Stimulated activated naive CD8-positive, alpha-beta T cell treated with anti-CD3 and anti-CD28 coated beads, Interleukin-15, amount 100 ng/mL, for 72 hours (primary cell): ENCODE data around the gene PLCB1.
"Not testable (repeated sequence)": the region's sequence is repeated elsewhere in the genome, so short reads cannot be mapped to it uniquely, and the experiment has no call there.

Source experiments
- ATAC-seq: fragments of 150-1000 bp; cut with Tn5 transposase; 2 replicates; pipeline ENCODE4 v1.10.0; 2021; ENCODE audit warnings: mild to moderate bottlenecking, moderate library complexity
- DNase-seq, 2 donors: peaks; one replicate each; pipeline ENCODE4 v3.0.0; 2021 to 2022
- H3K27ac Mint-ChIP-seq, 2 donors: one replicate each; pipeline ENCODE4 v1.8.0; 2022; ENCODE audit warnings: mild to moderate bottlenecking in 2 of 2, mixed read lengths in 2 of 2, moderate library complexity in 2 of 2
- H3K27me3 Mint-ChIP-seq: one replicate; pipeline ENCODE4 v1.8.0; 2022; ENCODE audit warnings: mixed read lengths
- H3K4me1 Mint-ChIP-seq: one replicate; pipeline ENCODE4 v1.8.0; 2022; ENCODE audit warnings: mild to moderate bottlenecking, mixed read lengths
- H3K4me3 Mint-ChIP-seq, 2 donors: one replicate each; pipeline ENCODE4 v1.8.0; 2022; ENCODE audit warnings: mild to moderate bottlenecking in 2 of 2, mixed read lengths in 2 of 2, moderate library complexity in 1 of 2
- H3K9me3 Mint-ChIP-seq, 2 donors: one replicate each; pipeline ENCODE4 v1.8.0; 2022; ENCODE audit warnings: mixed read lengths in 2 of 2

The PLCB1 gene

DNA sequence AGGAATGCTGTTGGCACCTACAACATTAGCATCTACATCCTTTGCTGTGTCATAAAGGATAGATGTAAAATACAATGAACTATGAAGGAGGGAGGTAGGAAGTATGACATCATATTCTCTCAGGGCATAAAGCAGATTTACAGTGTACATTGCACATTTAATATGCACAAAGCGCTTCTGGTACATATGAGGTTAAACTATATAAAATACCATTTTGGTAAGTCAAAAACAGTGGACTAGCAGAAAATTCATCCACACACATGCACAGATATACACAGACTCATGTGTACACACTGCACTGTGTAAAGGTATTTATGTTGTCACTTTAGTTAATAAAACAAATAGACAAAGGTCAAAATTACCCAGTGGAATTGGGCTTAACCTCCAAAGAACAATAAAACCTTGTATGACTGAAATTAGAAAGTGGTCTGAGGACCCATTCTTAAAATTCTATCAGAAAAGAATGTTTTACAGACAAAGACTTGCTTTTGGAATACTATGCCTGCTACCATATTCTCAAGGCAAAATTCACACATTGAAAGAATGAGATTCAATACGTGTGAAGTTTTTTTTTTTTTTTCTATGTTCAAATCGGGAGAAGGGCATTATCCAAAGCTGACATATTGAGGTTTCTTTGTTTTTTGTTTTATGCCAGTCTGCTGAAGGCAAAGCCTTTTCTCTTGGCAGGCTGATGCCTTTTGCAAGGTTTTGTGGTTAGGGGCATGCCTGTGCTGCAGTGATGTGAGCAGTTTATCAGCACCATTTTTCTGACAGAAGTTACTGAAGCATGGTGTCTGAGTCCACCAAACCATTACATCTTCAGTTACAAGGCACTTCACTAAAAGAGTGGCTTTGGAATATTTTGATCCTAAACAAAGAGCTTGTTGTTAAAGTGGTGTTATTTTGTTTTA lies 199.0 kb downstream of the PLCB1 start:
- Mint-ChIP-seq H3K27ac (no peak overlapping the region), H3K4me1 (no peaks in the 10 kb centered on the region), H3K27me3 (no peaks in the 10 kb centered on the region), H3K9me3 (no peaks in the 10 kb centered on the region), H3K4me3 (no peak overlapping the region)
- ATAC-seq (no peak), DNase-seq (no peak)

DNA sequence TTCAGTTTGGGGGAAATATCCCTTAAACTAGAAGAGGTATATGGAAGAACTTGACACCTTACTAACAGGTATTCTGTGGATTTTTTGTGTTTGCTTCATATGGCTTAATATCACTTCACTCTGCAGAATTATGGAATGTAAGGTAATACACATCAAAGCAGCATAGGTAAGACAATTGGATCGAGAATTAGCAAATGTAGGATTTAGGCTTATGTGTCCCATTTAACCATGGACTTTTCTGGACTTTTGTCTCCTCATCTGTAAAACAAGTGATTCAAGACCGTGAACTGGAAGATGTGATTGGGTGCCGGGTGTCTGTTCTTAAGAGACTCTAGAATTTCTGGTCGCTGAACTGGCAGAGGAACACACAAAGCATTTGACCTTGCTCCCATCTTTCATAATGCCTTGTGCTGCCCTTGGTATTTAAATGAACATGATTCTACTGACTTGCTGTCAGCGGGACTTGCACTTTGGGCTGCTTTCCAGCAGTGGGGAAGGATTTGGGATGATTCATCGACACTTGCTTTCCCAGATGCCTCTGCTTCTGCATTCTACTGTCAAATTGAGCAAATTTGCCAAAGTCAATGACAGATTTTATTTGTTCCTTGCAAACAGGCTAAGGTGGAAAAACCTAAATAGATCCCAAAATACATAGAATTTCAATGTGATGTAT lies 199.8 kb downstream of the PLCB1 start:
- no peak overlapping the region for H3K4me3 Mint-ChIP-seq
- DNase-seq (no peak), ATAC-seq (no peak)
- no peak overlapping the region for H3K27ac Mint-ChIP-seq
- H3K27me3 Mint-ChIP-seq, result no peaks in the 10 kb centered on the region
- H3K9me3 Mint-ChIP-seq, result no peaks in the 10 kb centered on the region
- no peaks in the 10 kb centered on the region for H3K4me1 Mint-ChIP-seq

DNA sequence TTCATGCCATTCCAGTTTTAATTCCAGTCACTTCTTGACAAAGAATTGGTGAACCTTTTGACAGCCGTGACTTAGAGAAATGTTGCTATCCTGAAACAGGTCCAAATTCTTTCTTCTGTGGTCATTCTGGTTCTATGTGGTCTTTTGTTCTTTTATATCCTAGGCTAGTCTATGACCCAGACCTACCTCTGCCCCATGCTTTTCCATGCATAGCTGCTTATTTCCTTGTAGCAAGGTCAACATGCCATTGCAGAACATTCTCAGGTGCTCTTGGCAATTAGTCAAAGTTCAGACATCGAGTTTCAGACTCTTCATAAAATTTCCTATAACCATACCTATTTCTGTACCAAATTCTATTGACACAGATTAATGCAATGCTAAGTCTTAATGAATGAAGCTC lies 202.6 kb downstream of the PLCB1 start:
- ATAC-seq, result no peak
- Mint-ChIP-seq H3K4me3 (no peak overlapping the region), H3K9me3 (no peaks in the 10 kb centered on the region), H3K27ac (no peak overlapping the region), H3K27me3 (no peaks in the 10 kb centered on the region), H3K4me1 (no peaks in the 10 kb centered on the region)
- DNase-seq, result no peak

DNA sequence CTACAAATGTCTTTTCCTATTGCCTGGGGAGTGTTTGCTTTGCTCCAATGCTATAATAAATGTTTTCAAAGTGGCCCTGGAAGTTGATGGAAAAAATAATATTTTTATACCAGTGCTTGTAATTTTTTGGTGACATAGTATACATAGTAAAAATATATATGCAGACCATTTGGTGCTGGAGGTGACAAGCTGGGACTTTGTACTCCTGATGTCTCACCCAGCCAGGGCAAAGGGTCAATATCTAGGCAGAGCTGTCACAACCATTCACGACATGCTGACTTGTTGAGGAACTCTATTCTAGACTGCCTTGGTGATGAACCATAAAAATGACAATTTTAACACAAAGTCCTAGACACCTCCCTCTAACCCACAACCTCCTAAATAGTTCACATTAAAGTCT lies 203.0 kb downstream of the PLCB1 start:
- no peak for DNase-seq
- no peak overlapping the region for H3K4me3 Mint-ChIP-seq
- H3K27ac Mint-ChIP-seq, result no peak overlapping the region
- H3K9me3 Mint-ChIP-seq, result no peaks in the 10 kb centered on the region
- no peak for ATAC-seq
- no peaks in the 10 kb centered on the region for H3K27me3 Mint-ChIP-seq
- no peaks in the 10 kb centered on the region for H3K4me1 Mint-ChIP-seq

GRCh38 chr20:8335495-8336195 lies 203.6 kb downstream of the PLCB1 start:
- Mint-ChIP-seq H3K4me3 (no peak overlapping the region), H3K4me1 (no peaks in the 10 kb centered on the region), H3K27me3 (no peaks in the 10 kb centered on the region), H3K9me3 (no peaks in the 10 kb centered on the region), H3K27ac (no peak overlapping the region)
- DNase-seq (no peak), ATAC-seq (no peak)

GRCh38 chr20:8339349-8339748 lies 207.3 kb downstream of the PLCB1 start:
- ATAC-seq (no peak), DNase-seq (no peak)
- no peak overlapping the region for H3K4me3 Mint-ChIP-seq

GRCh38 chr20:8342391-8342790 lies 210.3 kb downstream of the PLCB1 start:
- ATAC-seq (no peak), DNase-seq (no peak)
- no peaks in the 10 kb centered on the region for H3K27me3 Mint-ChIP-seq
- peaks cover 0 to 5% of the 10 kb centered on the region in 2 donors for H3K9me3 Mint-ChIP-seq
- no peak overlapping the region for H3K4me3 Mint-ChIP-seq
- H3K4me1 Mint-ChIP-seq, result no peaks in the 10 kb centered on the region
- peak overlapping the region in 1 of 2 donors; percentile 21 for H3K27ac Mint-ChIP-seq

More at GRCh38 chr20:8339349-8339748, 207.3 kb downstream of the PLCB1 start:
- Mint-ChIP-seq H3K9me3 (peaks cover 0 to 5% of the 10 kb centered on the region in 2 donors), H3K27ac (no peak overlapping the region), H3K4me1 (no peaks in the 10 kb centered on the region), H3K27me3 (no peaks in the 10 kb centered on the region)

DNA sequence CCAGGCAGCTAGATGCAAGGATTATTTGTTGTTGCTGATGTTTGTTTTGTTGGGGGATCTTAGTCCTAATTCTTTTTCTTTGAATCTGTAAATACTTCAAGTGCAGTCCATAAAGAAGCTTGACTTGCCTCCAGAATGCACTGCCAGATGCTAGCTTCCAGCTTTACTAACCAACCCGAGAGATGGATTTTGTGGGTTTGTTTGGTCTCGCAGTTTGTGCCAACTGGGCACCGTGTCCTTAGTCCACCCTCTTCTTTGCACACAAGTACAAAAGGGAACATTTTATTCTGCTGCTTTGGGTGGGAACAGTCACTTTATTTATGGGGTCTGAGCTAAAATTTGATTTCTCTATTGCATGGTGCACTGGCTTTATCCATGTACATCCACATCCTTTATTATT lies 212.0 kb downstream of the PLCB1 start:
- ATAC-seq (no peak), DNase-seq (no peak)
- H3K4me3 Mint-ChIP-seq, result no peak overlapping the region
- H3K9me3 Mint-ChIP-seq, result peaks cover 0 to 5% of the 10 kb centered on the region in 2 donors
- H3K4me1 Mint-ChIP-seq, result no peaks in the 10 kb centered on the region
- H3K27ac Mint-ChIP-seq, result no peak overlapping the region
- no peaks in the 10 kb centered on the region for H3K27me3 Mint-ChIP-seq

- no peak overlapping the region for H3K27ac Mint-ChIP-seq
- H3K4me3 Mint-ChIP-seq, result no peak overlapping the region
- peaks cover 0 to 5% of the 10 kb centered on the region in 2 donors for H3K9me3 Mint-ChIP-seq
- no peaks in the 10 kb centered on the region for H3K27me3 Mint-ChIP-seq
- ATAC-seq (no peak), DNase-seq (no peak)
- H3K4me1 Mint-ChIP-seq, result no peaks in the 10 kb centered on the region
These were observed 212.6 kb downstream of the PLCB1 start for GRCh38 chr20:8344631-8345030.

DNA sequence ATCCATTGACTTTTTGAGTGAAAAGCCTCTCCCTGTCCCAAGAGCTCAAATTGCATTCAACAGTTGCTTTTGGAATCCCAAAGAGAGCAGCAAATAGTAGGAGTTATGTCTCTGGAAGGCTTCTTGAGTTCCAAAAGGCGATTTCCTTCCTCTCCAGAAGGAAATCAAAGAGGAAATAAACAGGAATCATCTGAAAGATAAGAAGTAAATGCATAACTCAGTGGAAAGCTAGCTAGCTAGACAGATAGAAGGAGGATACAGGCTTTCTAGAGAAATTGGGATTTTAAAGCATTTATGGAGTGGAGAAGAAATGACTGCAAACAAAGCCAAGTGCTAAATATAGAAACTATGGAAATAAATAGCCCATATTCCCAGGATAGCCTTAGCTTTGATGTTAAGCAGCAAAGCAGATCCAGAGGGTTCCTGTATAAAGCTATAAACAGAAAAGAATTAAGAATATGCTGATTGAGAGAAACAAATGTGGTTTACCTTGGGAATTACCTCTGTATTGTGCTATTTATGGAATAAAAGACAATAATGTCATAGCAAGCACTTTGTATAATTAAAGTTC lies 214.7 kb downstream of the PLCB1 start:
- Mint-ChIP-seq H3K27ac (no peak overlapping the region), H3K9me3 (no peaks in the 10 kb centered on the region)
- ATAC-seq, result no peak

GRCh38 chr20:8350225-8350624 lies 218.2 kb downstream of the PLCB1 start:
- H3K27ac Mint-ChIP-seq, ATAC-seq, H3K27me3 Mint-ChIP-seq, H3K4me1 Mint-ChIP-seq, DNase-seq, H3K4me3 Mint-ChIP-seq, H3K9me3 Mint-ChIP-seq: not testable (repeated sequence)

More for the DNA sequence above, 214.7 kb downstream of the PLCB1 start:
- Mint-ChIP-seq H3K4me3 (no peak overlapping the region), H3K27me3 (no peaks in the 10 kb centered on the region), H3K4me1 (no peaks in the 10 kb centered on the region)
- DNase-seq, result no peak

- no peak for ATAC-seq
- DNase-seq, result no peak
- Mint-ChIP-seq H3K27me3 (no peaks in the 10 kb centered on the region), H3K4me1 (no peaks in the 10 kb centered on the region), H3K27ac (no peak overlapping the region), H3K4me3 (no peak overlapping the region), H3K9me3 (no peaks in the 10 kb centered on the region)
These were observed 220.4 kb downstream of the PLCB1 start for GRCh38 chr20:8352486-8352885.

DNA sequence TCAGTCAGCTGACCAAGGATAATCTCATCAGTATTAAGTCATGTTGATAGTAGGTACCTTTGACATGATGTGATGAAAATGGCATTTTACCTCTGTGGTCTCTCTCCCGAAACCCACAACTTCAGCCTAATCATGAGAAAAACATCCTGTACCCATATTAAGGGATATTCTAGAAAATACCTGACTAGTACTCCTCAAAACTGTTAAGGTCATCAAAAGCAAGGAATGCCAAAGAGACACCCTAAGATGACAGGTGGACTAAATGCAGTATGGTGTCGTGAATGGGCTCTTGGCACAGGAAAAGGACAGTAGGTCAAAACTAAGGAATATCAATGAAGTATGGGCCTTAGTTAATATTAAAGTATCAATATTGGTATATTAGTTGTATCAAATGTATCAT lies 221.4 kb downstream of the PLCB1 start:
- DNase-seq, result no peak
- no peaks in the 10 kb centered on the region for H3K4me1 Mint-ChIP-seq
- H3K27me3 Mint-ChIP-seq, result no peaks in the 10 kb centered on the region
- H3K27ac Mint-ChIP-seq, result no peak overlapping the region
- no peak for ATAC-seq
- no peak overlapping the region for H3K4me3 Mint-ChIP-seq
- no peaks in the 10 kb centered on the region for H3K9me3 Mint-ChIP-seq

GRCh38 chr20:8355453-8355852 lies 223.4 kb downstream of the PLCB1 start:
- Mint-ChIP-seq H3K27ac (no peak overlapping the region), H3K27me3 (no peaks in the 10 kb centered on the region), H3K9me3 (no peaks in the 10 kb centered on the region), H3K4me3 (no peak overlapping the region), H3K4me1 (no peaks in the 10 kb centered on the region)
- no peak for ATAC-seq
- DNase-seq, result no peak

DNA sequence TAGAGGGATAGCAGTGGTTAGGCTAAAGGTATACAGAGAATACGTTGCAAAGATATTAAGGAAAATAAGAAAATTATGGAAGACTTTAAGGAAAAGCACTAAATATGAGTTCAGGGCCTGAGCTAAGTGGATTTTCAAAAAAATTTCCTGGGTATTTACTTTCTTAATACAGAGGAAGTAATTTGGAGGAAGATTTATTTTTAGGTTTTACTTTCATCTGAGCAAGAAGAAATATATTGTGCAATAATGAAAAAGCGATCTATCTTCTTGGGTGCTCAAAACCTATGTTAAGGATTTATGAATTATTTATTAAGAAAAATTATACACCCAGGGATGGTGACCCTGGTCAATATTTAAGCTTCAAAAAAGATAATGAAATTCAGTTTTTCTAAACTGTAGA lies 224.7 kb downstream of the PLCB1 start:
- ATAC-seq (no peak), DNase-seq (no peak)
- Mint-ChIP-seq H3K4me1 (no peaks in the 10 kb centered on the region), H3K9me3 (no peaks in the 10 kb centered on the region), H3K27me3 (no peaks in the 10 kb centered on the region), H3K27ac (peak overlapping the region in 1 of 2 donors; percentile 43), H3K4me3 (no peak overlapping the region)
